H9 (cell line): Measurements from ENCODE around the gene EGFL6. TPM values are rescaled to one million over a fixed set of nuclear protein-coding genes. Genes with fewer than 3 reads are reported as not detected.

Source experiments
- DNase-seq: peaks from one replicate; pipeline ENCODE4 v3.0.0-alpha.2; 2017
- H2AFZ ChIP-seq: one replicate; pipeline ENCODE4 v1.6.1; 2013; ENCODE audit warnings: mild to moderate bottlenecking, low read length, control low read depth, moderate library complexity
- H2AK5ac ChIP-seq: 2 replicates; pipeline ENCODE4 v1.6.1; 2013; ENCODE audit warnings: low read length, control low read depth, mixed read lengths; ENCODE audit not compliant: insufficient read length
- H2BK120ac ChIP-seq: one replicate; pipeline ENCODE4 v1.6.1; 2013; ENCODE audit warnings: low read depth, mild to moderate bottlenecking, low read length, control low read depth, inconsistent platforms; ENCODE audit not compliant: poor library complexity, severe bottlenecking
- H2BK12ac ChIP-seq: 2 replicates; pipeline ENCODE4 v1.6.1; 2013; ENCODE audit warnings: low read length, control low read depth, mixed read lengths, low read depth; ENCODE audit not compliant: insufficient read length
- H2BK15ac ChIP-seq: 2 replicates; pipeline ENCODE4 v1.6.1; 2013; ENCODE audit warnings: low read depth, low read length, control low read depth
- H2BK20ac ChIP-seq: one replicate; pipeline ENCODE4 v1.6.1; 2013; ENCODE audit warnings: low read depth, mild to moderate bottlenecking, low read length, control low read depth, inconsistent platforms; ENCODE audit not compliant: poor library complexity, severe bottlenecking
- H2BK5ac ChIP-seq: 2 replicates; pipeline ENCODE4 v1.6.1; 2013; ENCODE audit warnings: low read length, control low read depth, mixed read lengths; ENCODE audit not compliant: insufficient read length
- H3K14ac ChIP-seq: 2 replicates; pipeline ENCODE4 v1.6.1; 2013; ENCODE audit warnings: low read length, control low read depth; ENCODE audit not compliant: insufficient read depth
- H3K18ac ChIP-seq: 2 replicates; pipeline ENCODE4 v1.6.1; 2013; ENCODE audit warnings: low read depth, mild to moderate bottlenecking, mixed read lengths, low read length, control low read depth; ENCODE audit not compliant: insufficient read length
- H3K23ac ChIP-seq: 2 replicates; pipeline ENCODE4 v1.6.1; 2013; ENCODE audit warnings: low read length, control low read depth, mixed read lengths, low read depth; ENCODE audit not compliant: insufficient read length
- H3K23me2 ChIP-seq: 2 replicates; pipeline ENCODE4 v1.6.1; 2013; ENCODE audit warnings: low read depth, mild to moderate bottlenecking, mixed read lengths, low read length, control low read depth; ENCODE audit not compliant: insufficient read length, poor library complexity, severe bottlenecking
- H3K27ac ChIP-seq: 2 replicates; pipeline ENCODE4 v1.5.1; 2013; ENCODE audit warnings: low read length, control low read depth, mixed read lengths, low read depth; ENCODE audit not compliant: insufficient read length
- H3K27me3 ChIP-seq: 2 replicates; pipeline ENCODE4 v1.6.1; 2013; ENCODE audit warnings: low read length, control low read depth, inconsistent platforms; ENCODE audit not compliant: insufficient read depth
- H3K4ac ChIP-seq: 2 replicates; pipeline ENCODE4 v1.6.1; 2013; ENCODE audit warnings: low read depth, mild to moderate bottlenecking, control low read depth, inconsistent platforms, low read length, moderate library complexity
- H3K4me1 ChIP-seq: 2 replicates; pipeline ENCODE4 v1.6.1; 2013; ENCODE audit warnings: low read length, control low read depth, inconsistent platforms; ENCODE audit not compliant: insufficient read depth
- H3K4me2 ChIP-seq: 2 replicates; pipeline ENCODE4 v1.6.1; 2013; ENCODE audit warnings: low read length, control low read depth, mixed read lengths; ENCODE audit not compliant: insufficient read length, insufficient read depth
- H3K56ac ChIP-seq: 2 replicates; pipeline ENCODE4 v1.6.1; 2013; ENCODE audit warnings: low read depth, mild to moderate bottlenecking, mixed read lengths, low read length, control low read depth; ENCODE audit not compliant: insufficient read length
- H3K79me1 ChIP-seq: 2 replicates; pipeline ENCODE4 v1.6.1; 2013; ENCODE audit warnings: low read depth, mild to moderate bottlenecking, moderate library complexity, low read length, control low read depth, inconsistent platforms; ENCODE audit not compliant: insufficient read depth, poor library complexity, severe bottlenecking
- H3K79me2 ChIP-seq: 2 replicates; pipeline ENCODE4 v1.6.1; 2013; ENCODE audit warnings: low read length, control low read depth, inconsistent platforms; ENCODE audit not compliant: insufficient read depth
- H3K9ac ChIP-seq: 2 replicates; pipeline ENCODE4 v1.6.1; 2013; ENCODE audit warnings: low read length, control low read depth, mixed read lengths; ENCODE audit not compliant: insufficient read length; ENCODE audit errors: extremely low read depth
- H3K9me3 ChIP-seq: one replicate; pipeline ENCODE4 v1.6.1; 2013; ENCODE audit warnings: low read depth, low read length, inconsistent platforms; ENCODE audit not compliant: control insufficient read depth
- H3T11ph ChIP-seq: one replicate; pipeline ENCODE4 v1.6.1; 2013; ENCODE audit warnings: mild to moderate bottlenecking, low read length, control low read depth, inconsistent platforms
- H4K20me1 ChIP-seq: one replicate; pipeline ENCODE4 v1.6.1; 2013; ENCODE audit not compliant: control insufficient read depth, insufficient read length, insufficient read depth
- H4K5ac ChIP-seq: 2 replicates; pipeline ENCODE4 v1.6.1; 2013; ENCODE audit warnings: low read depth, mild to moderate bottlenecking, mixed read lengths, low read length, control low read depth; ENCODE audit not compliant: insufficient read length
- H4K8ac ChIP-seq: replicated peaks from 2 replicates; pipeline ENCODE4 v1.6.1; 2013; ENCODE audit warnings: low read length, control low read depth, mixed read lengths, low read depth; ENCODE audit not compliant: insufficient read length
- H4K91ac ChIP-seq: 2 replicates; pipeline ENCODE4 v1.6.1; 2013; ENCODE audit warnings: low read depth, mild to moderate bottlenecking, moderate library complexity, mixed read lengths, low read length, control low read depth; ENCODE audit not compliant: insufficient read length
- H3K27ac Mint-ChIP-seq, 3 experiments: 2 replicates in 2 of 3; 3 replicates in 1 of 3; pipeline ENCODE4 v1.8.0; 2020 to 2021; ENCODE audit warnings: mixed read lengths in 3 of 3, mild to moderate bottlenecking in 1 of 3, moderate library complexity in 1 of 3
- H3K27me3 Mint-ChIP-seq: 2 replicates; pipeline ENCODE4 v1.8.0; 2021; ENCODE audit warnings: low read depth, mild to moderate bottlenecking, moderate library complexity, mixed read lengths
- H3K36me3 Mint-ChIP-seq, 3 experiments: 2 replicates in 2 of 3; 3 replicates in 1 of 3; pipeline ENCODE4 v1.8.0; 2020 to 2021; ENCODE audit warnings: low read depth in 3 of 3, mixed read lengths in 3 of 3; ENCODE audit not compliant: insufficient read depth in 1 of 3
- H3K4me1 Mint-ChIP-seq, 2 experiments: 2 replicates each; pipeline ENCODE4 v1.8.0; 2020; ENCODE audit warnings: mixed read lengths in 2 of 2
- H3K4me3 Mint-ChIP-seq, 2 experiments: 2 replicates in 1 of 2; 3 replicates in 1 of 2; pipeline ENCODE4 v1.8.0; 2020 to 2021; ENCODE audit warnings: mild to moderate bottlenecking in 2 of 2, mixed read lengths in 2 of 2, moderate library complexity in 1 of 2
- H3K9me3 Mint-ChIP-seq, 2 experiments: 2 replicates in 1 of 2; 3 replicates in 1 of 2; pipeline ENCODE4 v1.8.0; 2020; ENCODE audit warnings: mild to moderate bottlenecking in 2 of 2, mixed read lengths in 2 of 2, moderate library complexity in 1 of 2
- CTCF ChIP-seq: fragments of 200-600 bp; sonication (generic); conservative IDR thresholded peaks from 3 replicates; pipeline ENCODE4 v1.8.0; 2021; ENCODE audit warnings: antibody characterized with exemption, mild to moderate bottlenecking
- whole genome bisulfite sequencing: extraction: QIAGEN DNeasy Blood & Tissue Kit; methylation state at CpG from one replicate; pipeline ENCODE4 v1.1.7; 2013; ENCODE audit warnings: missing lambda C conversion rate, low lambda C conversion rate, mixed read lengths; ENCODE audit not compliant: insufficient read length; ENCODE audit errors: extremely low coverage; 5-methylcytosine and 5-hydroxymethylcytosine counted together
- total RNA-seq: library from RNA; stranded (reverse); gene quantifications from 2 replicates; pipeline ENCODE4 v1.2.1, GENCODE V29; 2021

Gene EGFL6
- total RNA-seq, 1 experiment from 2014 or later = 0.94 TPM

GRCh38 chrX:13664020-13664419 is 94.6 kb downstream of the EGFL6 start:
- H4K91ac ChIP-seq = no peak overlapping the region
- H3K79me2 ChIP-seq = no peaks in the 10 kb centered on the region
- no peaks in the 10 kb centered on the region for H3K27me3 Mint-ChIP-seq
- H3K4ac ChIP-seq = no peak overlapping the region
- H3K9ac ChIP-seq = no peak overlapping the region
- H2BK5ac ChIP-seq = no peak overlapping the region
- H2AK5ac ChIP-seq = no peak overlapping the region
- no peak overlapping the region for H3K18ac ChIP-seq
- H3K9me3 Mint-ChIP-seq = peaks cover 34 to 52% of the 10 kb centered on the region in 2 experiments
- no peaks in the 10 kb centered on the region for H3K27me3 ChIP-seq
- no peaks in the 10 kb centered on the region for H3K4me1 ChIP-seq
- H2BK20ac ChIP-seq = no peak overlapping the region
- WGBS = no CpG with 5 or more reads among the region's 3 CpGs
- H2BK15ac ChIP-seq = no peak overlapping the region
- no peak overlapping the region for H4K5ac ChIP-seq
- H3K36me3 Mint-ChIP-seq = peaks cover 15 to 31% (median 31%) of the 10 kb centered on the region in 3 experiments; a peak in 6 of 7 replicates
- no peak overlapping the region for H3K4me3 Mint-ChIP-seq
- H3K23me2 ChIP-seq = no peaks in the 10 kb centered on the region
- H3K4me2 ChIP-seq = no peak overlapping the region
- H3K9me3 ChIP-seq = no peaks in the 10 kb centered on the region
- no peak overlapping the region for H2AFZ ChIP-seq
- no peak overlapping the region for H3K27ac ChIP-seq
- H3K23ac ChIP-seq = no peak overlapping the region
- peaks cover 2% of the 10 kb centered on the region in 2 experiments for H3K4me1 Mint-ChIP-seq
- DNase-seq = no peak
- H4K20me1 ChIP-seq = no peaks in the 10 kb centered on the region
- no peak overlapping the region for H3K56ac ChIP-seq
- H3T11ph ChIP-seq = no peak overlapping the region
- no peak overlapping the region for H2BK12ac ChIP-seq
- no peak for TF ChIP-seq CTCF
- no peak overlapping the region for H2BK120ac ChIP-seq
- H3K79me1 ChIP-seq = no peaks in the 10 kb centered on the region
- no peak overlapping the region for H3K14ac ChIP-seq
- H3K27ac Mint-ChIP-seq = no peak overlapping the region
- H4K8ac ChIP-seq = no peak overlapping the region
